HuH-7.5 (cell line): ENCODE data around the gene DLG5.

Experiments used
- DNase-seq: peaks from one replicate; pipeline ENCODE4 v3.0.0; 2011; ENCODE audit warnings: low spot score

DLG5 gene

DNA sequence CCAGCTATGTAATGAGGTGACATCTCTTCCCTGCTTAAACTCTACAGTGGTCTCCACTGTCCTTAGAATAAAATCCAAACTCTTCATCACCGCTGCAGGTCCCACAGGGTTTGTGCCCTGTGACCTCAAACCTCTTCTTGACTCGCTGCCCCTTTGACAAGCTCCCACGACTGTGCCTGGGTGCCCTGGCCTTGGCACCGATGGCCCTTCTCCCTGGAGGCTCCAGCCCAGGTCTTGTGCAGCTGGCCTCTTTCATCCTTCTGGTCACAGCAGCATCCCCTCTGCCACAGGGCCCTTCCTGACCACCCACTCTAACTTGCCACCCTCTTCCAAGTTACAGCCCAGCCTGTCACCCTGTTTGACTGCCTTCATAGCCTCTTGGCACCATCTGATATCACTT is 108.2 kb downstream of the DLG5 start:
- no peak for DNase-seq

DNA sequence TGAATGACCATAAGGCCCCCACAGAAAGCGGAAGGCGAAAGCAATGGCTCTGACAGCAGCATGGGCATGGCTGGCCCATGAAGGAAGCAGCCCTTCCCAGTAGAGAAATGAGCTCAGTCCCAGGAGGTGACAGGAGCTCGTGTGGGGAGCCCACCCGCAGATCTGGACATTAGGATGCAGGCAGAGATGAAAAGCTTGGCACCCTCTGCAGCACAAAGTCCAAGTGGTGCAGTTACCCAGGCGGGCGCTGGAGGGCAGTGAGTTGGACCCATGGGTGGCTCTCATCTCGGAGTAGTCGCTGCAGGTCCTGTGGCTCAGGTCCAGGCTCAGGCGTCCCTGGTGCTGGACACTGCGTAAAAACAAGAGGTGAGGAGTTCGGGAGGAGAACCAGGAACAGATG is 109.0 kb downstream of the DLG5 start:
- DNase-seq: no peak

DNA sequence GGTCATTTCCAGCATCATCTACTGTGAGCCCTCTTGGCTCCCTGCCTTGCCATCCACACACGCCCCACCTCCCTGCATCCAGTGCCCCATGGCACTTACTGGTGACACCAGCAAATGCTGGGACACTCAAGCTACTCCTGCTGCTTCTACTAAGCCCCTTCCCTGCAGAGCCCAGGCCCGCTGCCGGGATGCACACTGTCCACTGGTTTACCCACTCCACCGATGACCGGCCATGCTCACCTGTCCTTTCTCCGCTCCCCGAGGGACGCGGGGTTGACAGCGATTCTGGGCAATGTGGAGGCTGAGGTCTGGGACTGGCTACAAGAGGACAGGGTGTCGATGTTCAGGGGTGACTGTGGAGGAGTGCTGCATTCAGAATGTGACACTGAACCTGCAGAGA is 110.2 kb downstream of the DLG5 start:
- no peak for DNase-seq

DNA sequence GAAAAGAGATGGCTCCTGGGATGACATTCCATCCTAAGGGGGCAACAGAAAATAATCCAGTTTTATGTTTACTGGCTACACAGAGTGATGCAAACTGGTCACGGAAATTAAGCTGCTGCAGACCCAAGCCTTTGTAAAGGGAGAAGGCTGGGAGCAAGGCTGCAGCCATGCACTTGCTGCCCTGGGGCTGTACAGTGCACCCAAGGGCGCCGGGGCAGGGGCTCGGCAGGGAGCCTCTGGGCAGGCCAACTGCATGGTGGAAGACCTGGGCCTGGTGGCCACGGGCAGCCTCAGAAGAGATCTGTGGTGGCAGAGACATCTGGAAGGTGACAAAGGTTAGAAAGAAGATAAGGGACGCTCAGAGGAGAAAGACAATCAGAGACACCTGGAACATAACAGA is 113.8 kb downstream of the DLG5 start:
- DNase-seq: no peak

DNA sequence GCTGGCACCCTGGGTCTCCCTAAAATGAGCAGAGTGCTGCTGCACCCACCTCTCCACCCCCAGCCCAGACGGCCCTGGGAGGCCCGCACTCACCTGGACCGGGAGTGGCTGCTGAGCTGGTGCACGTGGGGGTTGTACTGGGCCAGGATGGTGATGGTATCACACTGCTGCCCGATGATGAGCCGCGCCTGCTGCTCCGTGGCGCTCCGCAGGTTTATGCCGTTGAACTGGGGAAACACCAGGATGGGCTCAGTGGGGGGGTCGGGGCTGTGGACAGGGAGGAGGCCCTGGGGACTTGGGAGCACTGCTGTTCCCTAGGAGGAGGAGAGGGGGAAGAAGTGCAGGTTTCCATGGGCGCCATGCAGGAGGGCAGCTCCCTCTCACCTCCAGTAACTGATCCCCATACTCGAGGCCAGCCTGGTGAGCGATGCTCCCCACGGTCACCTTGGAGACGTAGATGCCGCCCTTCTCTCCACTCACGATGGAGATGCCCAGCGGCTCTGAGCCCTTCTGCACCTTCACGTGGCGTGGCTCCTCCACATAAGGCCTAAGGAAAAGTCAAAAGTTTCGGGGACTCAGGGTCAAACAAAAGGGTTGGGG is 114.6 kb downstream of the DLG5 start:
- DNase-seq: no peak

DNA sequence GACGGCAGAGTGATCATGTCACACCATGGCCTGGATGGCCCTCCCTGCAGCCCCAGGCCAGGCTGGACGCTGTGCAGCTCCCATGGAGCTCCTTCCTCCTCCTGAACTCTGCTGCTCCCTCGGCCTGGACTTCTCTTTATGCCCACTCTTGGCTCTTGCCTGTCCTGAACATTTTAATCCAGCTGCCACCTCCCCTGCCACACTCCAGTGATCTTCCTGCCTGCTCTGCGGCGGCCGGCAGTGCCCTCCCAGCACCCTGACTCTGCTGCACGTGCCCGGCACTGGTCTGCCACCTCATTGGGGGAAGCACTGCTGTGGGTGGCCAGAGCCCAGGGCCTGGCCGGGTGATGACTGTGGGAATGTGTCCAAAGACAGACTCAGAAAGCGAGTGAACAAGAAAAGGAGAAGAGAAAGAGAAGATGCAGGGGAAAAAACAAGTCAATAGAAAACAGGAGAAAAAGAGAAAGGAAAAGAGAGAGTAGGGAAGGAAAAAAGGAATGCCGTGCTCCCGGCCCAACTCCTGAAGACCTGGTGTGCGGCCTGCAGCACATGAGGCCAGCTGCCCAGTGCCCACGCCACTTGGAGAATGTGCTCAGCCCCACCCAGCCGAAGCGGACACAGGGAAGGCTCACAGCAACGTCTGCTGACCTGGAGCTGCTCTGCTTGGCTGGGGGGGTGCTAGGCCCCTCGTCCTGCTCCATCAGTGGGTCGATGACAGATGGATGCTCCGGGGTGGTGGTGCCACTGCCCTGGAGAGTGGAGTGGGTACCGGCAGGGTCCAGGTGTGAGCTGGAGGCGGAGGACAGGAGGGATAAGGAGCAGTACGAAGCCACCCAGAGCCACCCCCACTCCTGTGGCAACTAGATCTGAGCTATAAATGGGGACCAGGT is 115.9 kb downstream of the DLG5 start:
- no peak for DNase-seq

DNA sequence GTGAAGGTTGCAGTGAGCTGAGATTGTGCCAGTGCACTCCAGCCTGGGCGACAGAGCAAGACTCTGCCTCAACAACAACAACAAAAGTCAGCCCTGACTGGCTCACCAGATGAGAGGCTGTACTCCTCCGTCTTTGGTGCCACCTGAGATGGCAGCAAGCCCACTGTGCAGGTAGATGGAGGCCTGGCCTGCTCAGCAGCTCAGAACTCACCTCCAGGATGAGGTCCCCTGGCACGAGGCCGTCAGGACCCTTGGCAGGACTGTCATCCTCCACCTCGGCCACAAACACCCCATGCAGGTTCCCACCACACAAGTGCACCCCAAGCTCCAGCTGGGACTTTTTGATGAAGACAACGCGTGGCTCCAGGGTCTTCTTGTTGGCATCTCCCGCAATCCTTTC is 117.2 kb downstream of the DLG5 start:
- DNase-seq: no peak

DNA sequence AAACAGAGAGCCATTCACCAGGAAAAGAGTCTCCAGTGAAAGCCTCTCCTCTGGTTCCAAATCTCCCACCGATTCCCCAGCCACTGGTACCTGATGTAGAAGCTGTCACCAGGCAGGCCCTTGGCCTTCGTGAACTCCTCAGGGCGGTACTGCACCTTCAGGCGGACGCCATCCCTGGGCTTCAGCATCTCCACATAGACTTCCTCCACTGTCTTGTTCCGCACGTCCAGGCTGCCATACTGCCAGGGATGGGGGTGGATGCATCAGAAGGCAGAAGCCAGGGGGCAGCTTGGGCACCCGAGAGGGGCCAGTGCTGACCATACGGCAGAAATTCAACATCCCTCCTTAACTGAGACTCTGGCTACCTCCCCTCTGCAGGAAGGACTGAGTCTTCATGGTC is 118.8 kb downstream of the DLG5 start:
- no peak for DNase-seq

DNA sequence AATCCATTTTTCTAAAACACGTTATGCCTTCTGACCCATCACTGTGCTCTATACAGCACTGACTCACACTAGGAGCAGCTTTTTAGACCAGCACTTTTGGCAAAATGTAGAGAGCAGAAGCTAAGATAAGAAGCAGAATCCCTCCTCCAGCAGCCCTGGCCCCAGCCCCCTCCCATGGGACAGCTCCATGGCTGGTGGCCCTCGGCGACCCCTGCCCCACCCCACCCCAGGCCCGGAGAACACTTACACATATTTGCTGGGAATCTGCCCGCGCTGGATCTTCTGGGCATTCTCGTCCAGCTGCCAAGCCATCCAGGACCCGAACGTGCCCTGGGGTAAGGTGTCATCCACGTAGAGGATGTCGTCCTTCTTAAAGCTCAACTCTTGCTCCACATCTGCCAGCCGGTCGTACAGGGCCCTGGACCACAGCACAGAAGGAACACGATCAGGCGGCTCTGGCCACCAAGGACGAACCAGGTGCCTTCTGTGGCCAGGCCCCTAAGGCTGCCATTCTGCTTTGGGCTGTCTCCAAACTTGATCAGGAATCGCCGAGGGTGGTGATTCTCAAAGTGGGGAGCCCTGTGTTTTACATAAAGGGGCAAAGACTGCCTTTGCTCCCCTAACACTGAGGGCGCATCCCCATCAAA is 119.9 kb downstream of the DLG5 start:
- no peak for DNase-seq

DNA sequence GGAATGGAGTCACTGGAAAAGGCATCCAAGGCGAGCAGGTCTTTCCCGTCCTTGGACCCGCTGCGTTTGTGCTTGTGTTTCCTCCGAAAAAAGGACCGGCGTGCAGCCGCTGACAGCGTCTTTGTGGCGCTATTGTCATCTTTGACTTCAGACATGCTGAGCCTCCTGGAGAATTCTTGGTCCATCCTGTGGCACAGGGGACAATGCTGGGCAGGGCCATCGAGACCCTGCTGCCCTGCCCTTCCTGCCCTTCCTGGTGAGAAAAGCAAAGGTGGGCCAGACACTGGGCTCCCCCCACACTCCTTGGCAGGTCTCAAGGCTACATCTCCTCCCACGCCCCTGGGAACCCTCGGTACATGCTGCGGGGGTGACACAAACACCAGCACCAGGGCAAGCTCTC is 120.9 kb downstream of the DLG5 start:
- no peak for DNase-seq

DNA sequence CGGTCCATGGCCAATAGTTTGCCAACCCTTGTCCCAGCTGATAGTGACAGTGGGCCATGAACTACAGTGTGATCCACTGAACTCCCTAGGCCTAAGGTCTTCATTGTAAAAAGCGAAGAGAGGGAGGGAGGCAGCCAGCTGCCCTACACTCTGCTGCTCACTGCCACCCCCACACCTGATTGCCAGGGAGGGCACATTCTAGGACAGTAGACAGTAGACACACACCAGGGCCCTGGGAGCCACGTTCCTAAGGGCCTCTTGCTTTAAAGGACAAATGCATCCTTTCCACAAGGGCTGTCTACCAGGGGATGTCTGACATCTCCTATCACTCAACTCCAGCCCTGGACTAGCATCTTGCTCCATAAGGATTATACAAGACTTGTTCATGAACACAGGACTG is 122.2 kb downstream of the DLG5 start:
- no peak for DNase-seq

DNA sequence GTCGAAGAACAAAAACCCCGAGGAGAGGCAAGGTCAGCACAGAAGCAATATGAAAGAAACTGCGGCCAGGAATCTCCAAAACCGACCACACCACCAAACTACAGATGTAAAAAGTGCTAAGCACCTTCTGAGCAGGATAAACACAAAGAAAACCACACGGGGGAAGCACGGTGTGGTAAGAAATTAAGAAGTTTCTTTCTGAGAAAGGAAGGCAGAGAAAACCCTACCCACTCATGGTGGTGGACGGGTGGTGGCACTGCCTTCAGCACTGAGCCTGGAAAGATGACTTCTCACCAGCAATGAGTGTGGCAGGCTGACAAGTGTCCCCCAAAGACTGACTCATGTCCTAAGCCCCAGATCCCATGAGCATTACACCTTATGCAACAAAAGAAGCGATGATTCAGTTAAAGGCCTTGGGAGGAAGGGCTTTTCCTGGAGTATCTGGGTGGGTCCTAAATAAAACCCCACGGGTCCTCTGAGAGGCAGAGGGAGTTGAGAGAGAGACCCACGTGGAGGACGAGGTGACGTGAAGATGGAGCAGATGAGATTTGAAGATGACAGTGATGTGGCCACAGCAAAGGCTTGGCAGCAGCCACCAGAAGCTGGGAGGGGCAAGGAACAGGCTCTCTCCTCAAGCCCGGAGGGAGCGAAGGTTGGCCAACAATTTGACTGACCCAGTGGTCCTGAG is 124.9 kb downstream of the DLG5 start:
- DNase-seq: no peak

DNA sequence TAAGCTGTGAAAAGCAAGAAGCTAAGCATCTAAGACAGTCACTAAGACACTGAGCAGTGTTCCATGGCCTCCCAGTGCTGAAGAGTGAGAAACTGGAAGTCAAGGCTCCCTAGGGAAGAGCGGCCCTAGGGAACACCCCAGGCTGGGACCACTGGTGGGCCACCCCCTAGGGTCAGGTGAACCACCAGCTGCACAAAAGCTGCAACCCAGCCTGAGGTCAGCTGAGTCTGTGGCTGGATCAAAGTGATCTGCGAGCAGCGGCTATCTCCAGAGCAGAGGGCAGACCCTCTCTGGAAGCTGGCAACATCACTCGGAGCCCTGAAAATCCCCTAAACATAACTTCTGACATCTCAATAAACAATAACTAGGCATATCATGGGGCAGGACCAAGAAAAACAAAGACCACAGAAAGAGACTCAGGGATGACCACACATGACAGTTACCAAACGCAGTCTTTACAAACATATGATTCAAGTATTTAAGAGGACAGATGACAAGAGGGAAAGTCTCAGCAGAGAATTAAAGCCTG is 125.8 kb downstream of the DLG5 start:
- no peak for DNase-seq

DNA sequence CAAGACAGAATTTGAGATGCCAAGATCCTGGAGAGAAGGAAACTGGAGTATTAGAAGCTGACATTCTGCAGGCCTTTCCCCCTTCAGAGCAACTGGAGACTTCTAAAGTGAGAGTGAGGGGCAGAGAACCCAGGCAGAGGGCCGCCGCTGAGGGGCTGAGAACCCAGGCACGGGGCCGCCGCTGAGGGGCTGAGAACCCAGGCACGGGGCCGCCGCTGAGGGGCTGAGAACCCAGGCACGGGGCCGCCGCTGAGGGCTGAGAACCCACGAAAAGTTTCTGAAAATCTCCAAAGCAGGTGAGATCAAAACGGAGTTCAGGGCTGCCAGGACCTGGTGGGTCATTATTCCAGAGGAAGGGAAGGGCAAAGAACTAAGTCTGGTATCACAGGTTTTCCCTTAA is 126.2 kb downstream of the DLG5 start:
- DNase-seq: no peak

DNA sequence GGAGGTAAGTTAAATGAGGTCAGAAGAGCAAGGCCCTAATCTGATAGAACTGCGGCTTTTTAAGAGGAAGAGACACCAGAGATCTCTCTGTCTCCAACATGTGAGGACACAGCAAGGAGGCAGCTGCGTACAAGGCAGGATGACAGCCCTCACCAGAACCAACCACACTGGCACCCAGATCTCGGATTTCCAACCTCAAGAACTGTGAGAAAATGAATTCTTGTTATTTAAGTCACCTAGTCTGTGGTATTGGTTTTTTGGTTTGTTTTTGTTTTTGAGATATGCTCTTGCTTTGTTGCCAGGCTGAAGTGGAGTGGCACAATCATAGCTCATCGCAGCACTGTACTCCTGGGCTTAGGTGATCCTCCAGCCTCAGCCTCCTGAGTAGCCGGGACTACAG is 127.2 kb downstream of the DLG5 start:
- DNase-seq: no peak

DNA sequence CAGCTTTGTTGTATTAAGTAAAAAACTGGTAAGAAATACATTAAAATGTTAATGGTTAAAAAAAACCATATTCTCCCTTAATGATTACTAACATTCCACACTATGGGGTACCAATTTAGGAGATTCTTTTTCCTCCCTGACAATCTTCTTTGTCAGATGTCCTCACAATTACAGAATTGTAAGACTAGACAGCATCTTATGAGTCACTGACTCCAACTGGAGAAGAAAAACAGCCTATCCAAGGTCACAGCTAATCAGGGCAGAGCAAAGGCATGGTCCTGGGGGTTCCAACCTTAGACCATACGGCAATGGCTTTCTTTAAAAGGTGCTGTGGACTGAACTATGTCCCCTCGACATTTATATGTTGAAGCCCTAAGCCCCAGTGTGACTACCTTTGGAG is 127.6 kb downstream of the DLG5 start:
- no peak for DNase-seq

DNA sequence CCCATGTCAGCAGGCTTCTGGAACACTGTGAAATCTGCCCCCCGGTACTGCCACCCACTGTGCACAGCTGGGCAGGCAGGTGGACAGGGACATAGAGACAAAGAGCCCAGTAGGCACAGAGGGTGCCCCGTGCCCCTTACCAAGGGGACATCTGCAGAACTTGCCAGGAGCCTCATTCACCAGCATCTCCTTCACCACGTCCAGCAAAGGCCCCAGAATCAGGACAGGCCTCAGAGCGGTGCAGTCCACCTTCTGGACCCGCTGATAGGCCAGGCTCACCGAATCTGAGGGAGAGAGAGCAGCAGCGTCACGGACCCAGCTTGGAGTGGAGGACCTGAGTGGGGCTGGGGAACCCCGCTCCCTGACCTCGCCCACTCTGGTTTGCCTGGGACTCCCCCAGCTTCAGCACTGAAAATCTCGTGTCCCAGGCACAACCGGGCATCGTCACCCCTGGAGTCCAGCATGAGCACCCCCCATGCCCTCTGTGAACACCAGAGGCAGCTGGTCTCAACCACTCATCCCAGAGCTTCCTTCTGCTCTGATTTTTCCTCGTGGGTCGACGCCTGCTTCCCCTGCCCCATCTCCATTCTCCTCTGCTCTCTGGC is 130.1 kb downstream of the DLG5 start:
- DNase-seq: no peak

DNA sequence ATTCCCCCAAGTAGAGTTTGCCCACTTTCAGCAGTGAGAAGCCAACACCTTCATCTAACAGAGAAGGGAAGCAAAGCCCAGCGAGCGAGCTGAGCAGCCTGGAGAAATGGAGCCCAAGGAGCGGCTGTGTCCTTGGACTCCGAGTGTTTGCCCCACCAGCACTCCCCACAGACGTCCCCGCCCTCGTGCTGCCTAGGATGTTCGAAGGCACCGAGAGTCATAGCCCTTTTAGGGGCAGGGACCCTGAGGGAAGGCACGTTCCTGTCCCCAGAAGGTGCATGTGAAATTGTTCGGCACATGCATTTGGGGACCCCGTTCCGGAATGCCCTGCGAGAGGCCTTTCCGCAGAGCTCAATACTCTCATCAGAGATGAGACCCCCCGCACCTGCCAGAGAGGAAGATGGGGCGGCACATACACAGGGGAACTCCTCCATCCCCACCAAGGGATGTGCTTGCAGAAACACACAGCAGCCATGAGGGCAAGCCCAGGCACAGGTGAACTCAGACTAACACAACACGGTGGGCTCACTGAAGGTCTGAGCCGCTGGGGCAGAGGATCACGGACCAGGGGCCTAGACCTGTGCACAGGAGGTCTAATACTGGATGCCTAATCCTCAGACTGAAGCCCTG is 131.0 kb downstream of the DLG5 start:
- DNase-seq: no peak

DNA sequence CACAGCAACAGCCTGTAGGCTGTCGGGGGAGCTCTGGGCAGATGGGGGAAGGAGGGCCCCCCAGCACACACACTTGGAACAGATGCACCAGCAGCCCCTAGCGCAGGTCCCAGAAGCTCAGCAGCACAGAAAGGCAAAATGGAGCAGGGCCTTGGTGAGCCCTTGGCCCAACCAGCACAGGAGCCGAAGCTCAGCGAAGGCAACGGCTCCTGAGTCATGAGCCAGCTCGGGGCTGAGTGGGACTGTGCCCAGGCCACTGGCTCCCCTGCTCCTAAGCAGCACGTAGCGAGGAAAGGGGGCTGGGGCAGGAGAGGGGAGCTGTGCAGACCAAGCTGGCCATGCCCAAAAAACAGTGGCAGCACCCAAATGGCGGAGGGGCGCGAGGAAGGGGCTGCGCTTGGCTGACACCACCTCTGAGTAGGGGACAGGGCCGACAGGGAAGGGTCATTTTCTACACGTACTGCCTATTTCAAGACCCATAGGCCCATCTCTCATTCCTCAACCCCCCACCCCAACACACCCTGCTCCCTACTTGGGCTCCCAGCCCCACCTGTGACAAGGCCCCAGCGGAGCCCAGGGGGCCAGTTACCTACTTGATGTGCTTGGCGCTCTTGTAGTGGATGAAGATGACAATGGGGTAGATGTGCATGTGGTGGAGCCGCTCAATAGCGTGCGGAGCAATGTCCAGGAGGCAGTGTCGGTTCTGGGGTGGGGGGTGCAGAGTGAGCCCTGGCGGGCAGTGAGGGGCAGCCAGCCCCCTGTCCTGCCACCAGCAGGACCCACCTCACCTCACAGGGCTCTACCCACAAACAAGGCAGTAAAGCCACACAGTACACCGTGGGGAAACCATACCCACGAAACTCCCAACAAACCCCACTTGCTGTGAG is 132.1 kb downstream of the DLG5 start:
- no peak for DNase-seq

DNA sequence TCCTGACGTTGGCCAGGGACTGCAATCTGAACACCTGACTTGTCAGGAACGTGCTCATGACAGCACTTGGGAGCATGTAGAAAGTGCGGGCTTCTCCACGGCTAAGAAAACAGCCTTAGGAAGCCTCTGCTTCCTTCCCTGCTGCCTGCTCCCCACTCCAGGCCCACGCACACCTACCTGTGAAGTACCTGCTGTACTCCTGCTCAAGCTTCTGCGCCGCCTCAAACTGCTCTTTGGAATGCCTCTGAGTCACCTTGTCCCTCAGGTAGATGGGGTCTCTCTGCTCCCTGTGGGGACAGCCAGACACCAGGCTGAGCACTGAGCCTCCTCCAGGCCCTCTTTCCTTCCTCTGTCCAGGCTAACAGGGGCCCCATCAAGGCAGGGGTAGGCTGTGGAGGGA is 132.7 kb downstream of the DLG5 start:
- no peak for DNase-seq

DNA sequence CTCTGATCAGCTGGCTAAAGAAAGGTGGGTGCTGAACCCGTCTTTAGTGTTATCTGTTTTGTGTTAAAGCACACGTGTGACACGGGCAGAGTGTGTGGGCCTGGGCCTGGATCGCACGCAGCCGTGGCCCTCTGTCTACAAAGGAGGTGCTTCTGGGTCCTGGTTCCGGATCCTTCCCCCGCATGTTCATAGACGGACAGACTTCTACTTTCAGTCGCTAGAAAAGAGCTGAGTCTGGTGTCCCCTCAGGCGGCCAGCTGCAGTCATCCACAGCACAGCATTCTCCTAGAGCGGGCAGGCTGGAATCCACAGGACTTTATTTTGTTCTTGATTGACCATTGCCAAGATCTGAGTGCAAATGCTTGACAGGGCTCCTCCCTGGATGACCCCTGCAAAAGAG is 134.4 kb downstream of the DLG5 start:
- DNase-seq: no peak
